Measurements from ENCODE around the gene CCDC9.
A peak's percentile ranks its signal among the peaks of the same experiment; 100 is the strongest.

CCDC9 gene

DNA sequence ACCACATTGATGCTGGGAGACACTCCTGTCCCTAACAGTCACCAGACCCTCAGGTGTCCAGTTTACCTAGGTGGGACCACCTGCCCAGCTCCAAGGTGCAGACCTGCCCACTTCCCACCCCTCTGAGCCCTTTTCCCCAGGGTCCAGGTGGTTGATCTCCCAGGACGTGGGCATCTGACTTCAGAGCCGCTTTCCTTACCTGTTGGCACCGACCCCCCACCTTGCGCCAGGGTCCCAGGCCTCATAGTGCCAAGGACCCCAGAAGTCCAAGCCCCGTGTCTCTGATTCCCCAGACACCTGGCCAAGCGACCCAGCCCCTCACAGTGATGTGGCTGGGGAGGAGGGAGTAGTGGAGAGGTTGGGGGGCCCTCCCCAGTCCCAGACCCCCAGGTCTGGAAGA lies 15.8 kb upstream of the CCDC9 start:
- TF ChIP-seq, protein P1, sequence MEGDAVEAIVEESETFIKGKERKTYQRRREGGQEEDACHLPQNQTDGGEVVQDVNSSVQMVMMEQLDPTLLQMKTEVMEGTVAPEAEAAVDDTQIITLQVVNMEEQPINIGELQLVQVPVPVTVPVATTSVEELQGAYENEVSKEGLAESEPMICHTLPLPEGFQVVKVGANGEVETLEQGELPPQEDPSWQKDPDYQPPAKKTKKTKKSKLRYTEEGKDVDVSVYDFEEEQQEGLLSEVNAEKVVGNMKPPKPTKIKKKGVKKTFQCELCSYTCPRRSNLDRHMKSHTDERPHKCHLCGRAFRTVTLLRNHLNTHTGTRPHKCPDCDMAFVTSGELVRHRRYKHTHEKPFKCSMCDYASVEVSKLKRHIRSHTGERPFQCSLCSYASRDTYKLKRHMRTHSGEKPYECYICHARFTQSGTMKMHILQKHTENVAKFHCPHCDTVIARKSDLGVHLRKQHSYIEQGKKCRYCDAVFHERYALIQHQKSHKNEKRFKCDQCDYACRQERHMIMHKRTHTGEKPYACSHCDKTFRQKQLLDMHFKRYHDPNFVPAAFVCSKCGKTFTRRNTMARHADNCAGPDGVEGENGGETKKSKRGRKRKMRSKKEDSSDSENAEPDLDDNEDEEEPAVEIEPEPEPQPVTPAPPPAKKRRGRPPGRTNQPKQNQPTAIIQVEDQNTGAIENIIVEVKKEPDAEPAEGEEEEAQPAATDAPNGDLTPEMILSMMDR (IDR thresholded peaks at IDR 0.05; ENCODE audit: insufficient read depth, low read length, missing control alignments), result no peak
- no peak for DNase-seq (ENCODE audit: low read depth, low spot score)
- POLR2A ChIA-PET, result interaction anchor here (0.6 to 0.9 kb wide), 2 partner anchors 15 to 30 kb away, joined by 3 to 4 read pairs; no protein-coding TSS in a partner anchor
- CTCF ChIA-PET, result interaction anchor here (0.7 to 2.5 kb wide), 4 partner anchors 8 to 30 kb away, joined by 3 to 12 read pairs (median 4); partner anchors contain the start of gene CCDC9
- H3K4me3 ChIP-seq (ENCODE audit: low read depth, low read length), result no peak overlapping the region; the same call in 1 of the 2 replicates

DNA sequence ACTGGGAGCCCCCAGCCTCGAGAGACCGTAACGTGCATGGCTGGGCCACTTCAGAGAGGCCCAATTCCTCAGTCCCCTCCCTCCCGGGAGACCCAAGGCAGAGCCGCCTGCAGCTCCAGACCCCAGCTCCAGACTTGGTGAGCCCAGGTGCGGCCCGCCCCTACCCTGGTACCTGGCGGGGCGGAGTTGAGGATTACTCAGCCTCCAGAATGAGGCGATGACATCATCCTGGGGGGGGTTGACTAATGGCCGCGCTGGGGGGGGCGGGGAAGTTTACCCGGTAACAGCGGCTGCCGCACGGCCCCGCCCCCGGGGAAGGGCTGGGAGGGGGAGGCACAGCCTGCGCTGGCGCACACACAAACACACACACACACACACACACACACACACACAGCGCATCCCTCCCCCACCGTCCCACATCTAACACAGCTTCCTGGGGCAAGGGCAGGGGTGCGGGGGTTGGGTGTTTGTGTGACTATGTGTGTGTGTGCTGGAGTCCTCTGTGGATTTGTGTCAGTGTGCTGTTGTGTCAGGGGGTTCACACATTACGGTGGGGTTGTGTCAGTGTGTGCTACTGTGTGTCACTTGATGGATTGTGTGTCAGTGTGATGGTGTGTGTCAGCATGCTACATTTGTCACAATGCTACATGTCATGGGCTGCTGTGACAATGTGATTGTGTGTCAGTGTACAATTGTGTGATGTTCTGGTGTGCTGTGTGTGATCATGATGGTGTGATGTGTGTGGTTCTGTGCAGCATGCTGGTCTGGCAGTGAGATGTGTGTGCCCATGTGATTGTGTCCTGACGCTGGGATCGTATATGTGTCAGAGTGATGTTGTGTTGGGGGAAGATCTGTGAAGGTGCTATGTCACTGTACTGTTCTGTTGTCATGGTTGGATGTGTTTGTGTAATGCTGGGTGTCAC lies 15.1 kb upstream of the CCDC9 start:
- POLR2A ChIA-PET, result interaction anchor here (0.6 kb wide), 1 partner anchor 31 kb away, joined by 3 read pairs; no protein-coding TSS in a partner anchor
- TF ChIP-seq, protein P1 (IDR thresholded peaks at IDR 0.05; ENCODE audit: insufficient read depth, low read length, missing control alignments), result no peak
- CTCF ChIA-PET, result interaction anchor here (0.8 to 2.5 kb wide), 3 partner anchors 9 to 30 kb away, joined by 3 to 12 read pairs (median 4); partner anchors contain the start of gene CCDC9
- peak overlapping the region; percentile 25; the same call in 1 of the 2 replicates for H3K4me3 ChIP-seq (ENCODE audit: low read depth, low read length)
- DNase-seq (ENCODE audit: low read depth, low spot score), result no peak

DNA sequence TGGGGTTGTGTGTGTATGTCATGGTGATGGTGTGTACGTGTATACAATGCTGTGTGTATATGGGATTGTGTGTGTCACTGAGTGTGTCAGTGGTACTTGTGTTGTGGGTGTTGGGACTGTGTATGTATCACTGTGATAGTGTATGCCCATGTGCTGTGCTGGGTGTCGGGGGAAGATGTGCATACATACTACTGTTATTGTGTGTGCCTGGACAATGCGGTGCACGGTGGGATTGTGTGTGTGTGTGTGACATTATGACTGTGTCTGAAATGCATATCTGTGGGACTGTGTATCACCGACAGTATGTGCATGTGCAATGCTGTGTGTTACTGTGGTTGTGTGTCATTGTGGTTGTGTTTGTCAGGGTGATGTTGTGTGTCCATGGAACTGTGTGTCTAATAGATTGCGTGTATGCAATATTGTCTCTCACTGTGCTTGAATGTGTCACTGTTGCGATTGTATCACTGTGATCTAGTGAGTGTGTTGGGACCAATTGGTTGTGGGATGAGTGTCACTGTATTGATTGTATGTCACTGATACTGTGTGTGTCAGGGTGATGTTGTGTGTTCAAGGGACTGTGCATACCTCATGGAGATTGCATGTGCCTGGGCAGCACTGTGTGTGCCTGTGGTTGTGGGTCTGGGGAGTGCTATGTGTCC lies 14.3 kb upstream of the CCDC9 start:
- TF ChIP-seq, protein P1 (IDR thresholded peaks at IDR 0.05; ENCODE audit: insufficient read depth, low read length, missing control alignments), result no peak
- no peak overlapping the region for H3K4me3 ChIP-seq (ENCODE audit: low read depth, low read length)
- ChIA-PET CTCF (interaction anchor here (12.4 kb wide), 1 partner anchor 89 kb away, joined by 512 read pairs; no protein-coding TSS in a partner anchor), POLR2A (interaction anchor here (2.9 kb wide), 1 partner anchor 15 kb away, joined by 79 read pairs; no protein-coding TSS in a partner anchor)
- DNase-seq (ENCODE audit: low read depth, low spot score), result no peak

DNA sequence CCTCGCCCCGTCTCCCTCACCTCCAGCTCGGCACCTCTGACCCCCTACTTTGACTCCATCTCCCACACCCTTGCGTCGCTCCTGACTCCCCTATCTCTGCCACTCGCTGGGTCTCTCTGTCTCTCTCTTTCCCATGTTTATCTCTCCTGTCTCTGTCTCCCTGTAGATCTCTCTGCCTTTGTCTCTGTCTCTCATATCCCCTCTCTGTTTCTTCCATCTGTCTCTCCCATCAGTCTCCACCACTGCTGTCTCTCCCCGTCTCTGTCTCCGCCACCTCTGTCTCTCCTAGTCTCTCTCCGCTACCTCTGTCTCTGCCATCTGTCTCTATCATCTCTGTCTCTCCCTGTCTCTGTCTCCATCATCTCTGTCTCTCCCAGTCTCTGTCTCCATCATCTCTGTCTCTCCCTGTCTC lies 13.0 kb upstream of the CCDC9 start:
- POLR2A ChIA-PET, result interaction anchor here (0.6 to 2.9 kb wide), 3 partner anchors 11 to 130 kb away, joined by 4 to 79 read pairs (median 5); partner anchors contain the start of gene ZC3H4
- no peak for DNase-seq (ENCODE audit: low read depth, low spot score)
- TF ChIP-seq, protein P1 (IDR thresholded peaks at IDR 0.05; ENCODE audit: insufficient read depth, low read length, missing control alignments), result no peak
- peak overlapping the region; percentile 57 for H3K4me3 ChIP-seq (ENCODE audit: low read depth, low read length)
- CTCF ChIA-PET, result interaction anchor here (1.5 to 15.8 kb wide), 8 partner anchors 11 to 163 kb away, joined by 6 to 570 read pairs (median 63); partner anchors contain the start of gene CCDC9

DNA sequence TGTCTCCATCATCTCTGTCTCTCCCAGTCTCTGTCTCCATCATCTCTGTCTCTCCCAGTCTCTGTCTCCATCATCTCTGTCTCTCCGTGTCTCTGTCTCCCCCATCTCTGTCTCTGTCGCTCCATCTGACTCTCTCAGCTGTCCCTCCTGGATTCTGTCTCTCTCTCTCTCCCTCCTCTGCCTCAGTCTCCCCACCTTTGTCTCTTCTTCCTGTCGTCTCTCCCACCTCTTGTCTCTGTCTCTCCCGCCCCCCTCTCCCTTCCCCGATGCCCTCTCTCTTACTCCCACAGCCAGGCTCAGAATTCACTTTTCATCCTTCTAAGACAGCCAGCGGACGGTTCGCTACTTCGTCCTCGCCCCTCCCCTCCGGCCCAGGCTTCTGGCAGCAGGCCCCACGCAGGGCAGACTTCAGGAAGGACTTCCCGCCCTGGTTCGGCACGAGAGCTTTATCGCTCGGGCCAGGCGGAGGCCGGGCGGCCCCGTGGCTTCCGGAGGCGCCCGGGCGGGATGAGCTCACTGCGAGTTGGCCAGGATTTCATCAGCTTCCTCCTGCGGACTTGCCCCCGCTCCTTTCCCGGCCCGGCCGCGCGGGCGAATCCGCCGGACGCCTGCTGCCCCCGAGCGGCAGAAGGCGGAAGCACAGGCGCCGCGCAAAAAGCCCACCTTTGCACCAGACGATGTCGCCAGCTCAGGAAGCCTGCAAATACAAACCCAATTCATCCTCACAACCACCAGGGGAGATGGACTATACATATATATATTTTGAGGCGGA lies 12.4 kb upstream of the CCDC9 start:
- H3K4me3 ChIP-seq (ENCODE audit: low read depth, low read length), result peak overlapping the region; percentile 57
- TF ChIP-seq, protein P1 (IDR thresholded peaks at IDR 0.05; ENCODE audit: insufficient read depth, low read length, missing control alignments), result peak; percentile 97
- CTCF ChIA-PET, result interaction anchor here (0.6 to 15.8 kb wide), 28 partner anchors 9 to 232 kb away, joined by 3 to 570 read pairs (median 10); partner anchors contain the start of genes CCDC9, DHX34, INAFM1 and SAE1
- peak; percentile 77 for DNase-seq (ENCODE audit: low read depth, low spot score)
- POLR2A ChIA-PET, result interaction anchor here (0.5 to 2.9 kb wide), 16 partner anchors 9 to 458 kb away, joined by 3 to 79 read pairs (median 4); partner anchors contain the start of genes CCDC9 and ZC3H4
